ENCODE data around the gene SCAND1.

- TF ChIP-seq EZH2phosphoT487 (IDR thresholded peaks at IDR 0.05; ENCODE audit: insufficient read depth, low read depth) (no peak), EZH2 (IDR thresholded peaks at IDR 0.05; ENCODE audit: insufficient read depth, poor library complexity, severe bottlenecking) (no peak)
Observed at GRCh38 chr20:35903843-35904242, 50.5 kb downstream of the SCAND1 start.
